HK-2 (cell line): Measurements from ENCODE around the gene HMCN1.
A peak's percentile ranks its signal among the peaks of the same experiment; 100 is the strongest.
"Not testable (repeated sequence)": the region's sequence is repeated elsewhere in the genome, so short reads cannot be mapped to it uniquely, and the experiment has no call there.

ENCODE experiments used
- DNase-seq: peaks from one replicate; pipeline ENCODE4 v3.0.0-alpha.2; 2018; ENCODE audit not compliant: unreplicated experiment

The HMCN1 gene

GRCh38 chr1:186152227-186152619 is 418.0 kb downstream of the HMCN1 start:
- no peak for DNase-seq

GRCh38 chr1:186152620-186153239 is 418.5 kb downstream of the HMCN1 start:
- no peak for DNase-seq

- no peak for DNase-seq
Observed at GRCh38 chr1:186154651-186155050, 420.5 kb downstream of the HMCN1 start.

- DNase-seq = no peak
Observed at GRCh38 chr1:186155594-186155993, 421.4 kb downstream of the HMCN1 start.

GRCh38 chr1:186162895-186163294 is 428.7 kb downstream of the HMCN1 start:
- not testable (repeated sequence) for DNase-seq

GRCh38 chr1:186164773-186165172 is 430.6 kb downstream of the HMCN1 start:
- no peak for DNase-seq

- DNase-seq = no peak
Observed at GRCh38 chr1:186165303-186165702, 431.1 kb downstream of the HMCN1 start.

- DNase-seq = no peak
Observed at GRCh38 chr1:186167096-186167668, 433.0 kb downstream of the HMCN1 start.

- no peak for DNase-seq
Observed at GRCh38 chr1:186175588-186175987, 441.4 kb downstream of the HMCN1 start.

- DNase-seq = no peak
Observed at GRCh38 chr1:186178426-186179043, 444.3 kb downstream of the HMCN1 start.

GRCh38 chr1:186179231-186179630 is 445.0 kb downstream of the HMCN1 start:
- DNase-seq = no peak

GRCh38 chr1:186183219-186183618 is 449.0 kb downstream of the HMCN1 start:
- DNase-seq = peak; percentile 57

- no peak for DNase-seq
Observed at GRCh38 chr1:186183970-186184628, 449.9 kb downstream of the HMCN1 start.

GRCh38 chr1:186186251-186186650 is 452.1 kb downstream of the HMCN1 start:
- DNase-seq = not testable (repeated sequence)

- DNase-seq = peak; percentile 24
Observed at GRCh38 chr1:186187601-186188000, 453.4 kb downstream of the HMCN1 start.

- peak; percentile 46 for DNase-seq
Observed at GRCh38 chr1:186188004-186188539, 453.9 kb downstream of the HMCN1 start.

GRCh38 chr1:186188736-186189135 is 454.5 kb downstream of the HMCN1 start:
- DNase-seq = no peak

- no peak for DNase-seq
Observed at GRCh38 chr1:186189156-186189555, 455.0 kb downstream of the HMCN1 start.

- DNase-seq = no peak
Observed at GRCh38 chr1:186191511-186191910, 457.3 kb downstream of the HMCN1 start.

- DNase-seq = no peak
Observed at GRCh38 chr1:186193224-186193623, 459.0 kb downstream of the HMCN1 start.

GRCh38 chr1:186194107-186194756 is 460.0 kb downstream of the HMCN1 start:
- DNase-seq = no peak

- DNase-seq = no peak
Observed at GRCh38 chr1:186195377-186195931, 461.3 kb downstream of the HMCN1 start.
